ENCODE measurements around the gene MUC4.
"Not testable (repeated sequence)": the region's sequence is repeated elsewhere in the genome, so short reads cannot be mapped to it uniquely, and the experiment has no call there.

MUC4 gene

GRCh38 chr3:195735036-195735695 is 76.6 kb downstream of the MUC4 start:
- DNase-seq: no peak

GRCh38 chr3:195732940-195733339 is 78.8 kb downstream of the MUC4 start:
- no peak for DNase-seq

- no peak for DNase-seq
These were observed 80.3 kb downstream of the MUC4 start for GRCh38 chr3:195731356-195731905.

- DNase-seq: no peak
These were observed 82.1 kb downstream of the MUC4 start for GRCh38 chr3:195729476-195730251.

GRCh38 chr3:195728789-195729188 is 82.9 kb downstream of the MUC4 start:
- DNase-seq: not testable (repeated sequence)

- no peak for DNase-seq
These were observed 84.0 kb downstream of the MUC4 start for GRCh38 chr3:195727606-195728195.

GRCh38 chr3:195725916-195726740 is 85.6 kb downstream of the MUC4 start:
- not testable (repeated sequence) for DNase-seq

GRCh38 chr3:195724363-195724762 is 87.4 kb downstream of the MUC4 start:
- DNase-seq: not testable (repeated sequence)

GRCh38 chr3:195722996-195723345 is 88.8 kb downstream of the MUC4 start:
- DNase-seq: not testable (repeated sequence)

- not testable (repeated sequence) for DNase-seq
These were observed 89.4 kb downstream of the MUC4 start for GRCh38 chr3:195722139-195722995.

- not testable (repeated sequence) for DNase-seq
These were observed 90.8 kb downstream of the MUC4 start, which contains the start of gene MUC20 for GRCh38 chr3:195720831-195721506. Gene MUC20 (plus strand): TSS chr3:195720978. CDS start chr3:195721008, 30 bp downstream.

- not testable (repeated sequence) for DNase-seq
These were observed 92.0 kb downstream of the MUC4 start for GRCh38 chr3:195719514-195720254.

GRCh38 chr3:195718477-195718984 is 93.2 kb downstream of the MUC4 start:
- DNase-seq: no peak

GRCh38 chr3:195717852-195718476 is 93.8 kb downstream of the MUC4 start:
- DNase-seq: no peak

GRCh38 chr3:195717416-195717815 is 94.3 kb downstream of the MUC4 start:
- DNase-seq: no peak

- no peak for DNase-seq
These were observed 96.0 kb downstream of the MUC4 start for GRCh38 chr3:195715583-195716266.

GRCh38 chr3:195715134-195715533 is 96.6 kb downstream of the MUC4 start:
- DNase-seq: no peak

- DNase-seq: no peak
These were observed 97.2 kb downstream of the MUC4 start for GRCh38 chr3:195714380-195715011.

Data from activated CD4-positive, CD25-positive, alpha-beta regulatory T cell (primary cell).